Measurements from ENCODE around the gene NEDD1. TPM values are rescaled to one million over a fixed set of nuclear protein-coding genes. Genes with fewer than 3 reads are reported as not detected.

Gene NEDD1
- total and polyA plus RNA-seq, 10 of the 15 experiments (the other 5 are each of a cell fraction or from before 2014, with no cell fraction given): 15.9 to 52.6 (median 28.7) TPM

DNA sequence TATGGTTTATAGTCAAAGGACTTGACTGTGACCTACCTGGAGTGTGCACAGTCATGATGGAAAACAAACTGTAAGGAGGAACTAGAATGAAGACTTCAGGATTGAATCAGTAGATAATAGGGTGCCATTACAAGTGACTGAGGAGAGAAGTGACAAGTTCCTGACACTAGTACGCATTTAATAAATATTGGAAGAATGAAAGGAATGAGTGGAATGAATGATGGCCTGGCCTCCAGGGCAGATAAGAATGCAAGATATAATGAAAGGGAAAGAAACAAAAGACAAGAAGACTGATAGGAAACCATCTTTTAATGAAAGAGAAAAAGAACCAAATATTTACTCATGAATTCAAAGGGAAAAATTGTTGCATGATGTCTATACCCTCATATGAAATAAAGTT is 44.7 kb upstream of the NEDD1 start:
- no TSS peak for BruUV-seq (replicated peaks)
- ChIA-PET SMC1A (ENCODE audit: uncharacterized antibody, unreplicated experiment) (no interaction called here), CTCF (interaction anchor here (0.6 kb wide), 1 partner anchor 226 kb away, joined by 3 read pairs; no protein-coding TSS in a partner anchor), RAD21 (ENCODE audit: unreplicated experiment) (no interaction called here), POLR2A (no interaction called here)
- Histone ChIP-seq H4K20me1 (ENCODE audit: control insufficient read depth, insufficient read depth) (no peaks in the 10 kb centered on the region), H3K9ac (ENCODE audit: control insufficient read depth, insufficient read depth, low read length) (no peak overlapping the region), H3K4me1 (ENCODE audit: control insufficient read depth, insufficient read depth, low read length) (no peaks in the 10 kb centered on the region), H3K27me3 (replicated peaks in 1 of 2; ENCODE audit: control insufficient read depth in 2 of 2, insufficient read depth in 2 of 2, low read length in 1 of 2) (no peaks in the 10 kb centered on the region), H3K27ac (ENCODE audit: control insufficient read depth, insufficient read depth) (no peak overlapping the region), H3K4me2 (ENCODE audit: control insufficient read depth, insufficient read depth) (no peak overlapping the region), H3K79me2 (ENCODE audit: control insufficient read depth, insufficient read depth, low read length) (no peaks in the 10 kb centered on the region), H2AFZ (ENCODE audit: control insufficient read depth, low read depth, low read length) (no peak overlapping the region), H3K9me3 (replicated peaks; ENCODE audit: control insufficient read depth, insufficient read depth, low read length) (no peaks in the 10 kb centered on the region; the same call in 2 of the 3 replicates), H3K36me3 (ENCODE audit: control insufficient read depth in 2 of 2, insufficient read depth in 2 of 2, low read length in 1 of 2) (no peaks in the 10 kb centered on the region), H3K4me3 (no peak overlapping the region)
- intact Hi-C loops (cut with micrococcal nuclease; ENCODE audit: unreplicated experiment) (no loop called here), in situ Hi-C loops (cut with MboI) (no loop called here)
- DNase-seq (ENCODE audit: low read depth, low spot score) (no peak), FAIRE-seq (no peak), ATAC-seq (no peak)
- TF ChIP-seq SUZ12 (IDR thresholded peaks at IDR 0.05; ENCODE audit: unreplicated experiment): no peak
- TF ChIP-seq CEBPB (IDR thresholded peaks at IDR 0.05; ENCODE audit: borderline replicate concordance in 1 of 2, low read depth in 2 of 2, low read length in 2 of 2): no peak
- no peak for TF ChIP-seq DPF2 (IDR thresholded peaks at IDR 0.05)
- TF ChIP-seq ZBTB40 (IDR thresholded peaks at IDR 0.05; ENCODE audit: borderline replicate concordance): no peak
- TF ChIP-seq POLR2A (IDR thresholded peaks at IDR 0.05; ENCODE audit: low read depth, low read length): no peak
- no peak for TF ChIP-seq POLR2AphosphoS2 (IDR thresholded peaks at IDR 0.05; ENCODE audit: low read depth, low read length)
- TF ChIP-seq SMAD5 (IDR thresholded peaks at IDR 0.05; ENCODE audit: low read depth): no peak
- TF ChIP-seq CREM (IDR thresholded peaks at IDR 0.05; ENCODE audit: low read depth): no peak
- no peak for TF ChIP-seq SIX5 (IDR thresholded peaks at IDR 0.05; ENCODE audit: low read depth, low read length, severe bottlenecking)
- 90% methylated on average over 1 of the region's 1 CpG for WGBS (ENCODE audit: insufficient coverage, insufficient replicate concordance, low lambda C conversion rate, missing lambda C conversion rate)
